GM06990 (cell line): ENCODE data around the gene TRAM1L1.

ENCODE experiments used
- DNase-seq: peaks from one replicate; pipeline ENCODE4 v3.0.0-alpha.2; 2011; ENCODE audit not compliant: insufficient read length; ENCODE audit errors: extremely low read depth
- H3K27me3 ChIP-seq: replicated peaks from 2 replicates; pipeline ENCODE4 v1.6.0; 2011; ENCODE audit warnings: low read length; ENCODE audit not compliant: control insufficient read depth, insufficient read depth
- H3K36me3 ChIP-seq: 2 replicates; pipeline ENCODE4 v1.5.1; 2011; ENCODE audit warnings: low read length; ENCODE audit not compliant: control insufficient read depth, insufficient read depth
- H3K4me3 ChIP-seq: replicated peaks from 2 replicates; pipeline ENCODE4 v1.5.1; 2011; ENCODE audit warnings: low read depth, mild to moderate bottlenecking, control low read depth, low read length
- TF ChIP-seq, protein P1 (sequence below): IDR thresholded peaks from 2 replicates; pipeline ENCODE4 v1.5.1; 2011; ENCODE audit warnings: low read length, control low read depth, mild to moderate bottlenecking, inconsistent platforms; ENCODE audit not compliant: insufficient read depth, poor library complexity, severe bottlenecking

The TRAM1L1 gene

DNA sequence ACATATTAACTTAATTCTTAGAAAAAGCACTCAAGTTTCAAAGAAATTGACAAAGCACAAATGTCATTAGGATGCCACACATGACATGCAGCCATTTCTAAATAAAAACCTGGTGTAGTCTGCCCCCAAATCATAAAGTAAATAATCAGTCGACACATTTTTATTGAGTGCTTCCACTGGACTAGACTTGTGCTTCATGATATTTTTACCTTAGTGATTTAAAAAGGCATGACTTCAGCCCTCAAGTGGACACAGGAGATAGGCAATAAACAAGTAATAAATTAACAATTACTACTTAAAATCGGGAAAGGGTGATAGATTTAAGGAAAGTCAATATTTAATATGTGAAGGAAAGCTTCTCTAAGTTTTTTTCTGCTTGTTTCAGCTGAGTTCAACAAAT, 7.6 kb downstream of the TRAM1L1 start:
- TF ChIP-seq, protein P1, sequence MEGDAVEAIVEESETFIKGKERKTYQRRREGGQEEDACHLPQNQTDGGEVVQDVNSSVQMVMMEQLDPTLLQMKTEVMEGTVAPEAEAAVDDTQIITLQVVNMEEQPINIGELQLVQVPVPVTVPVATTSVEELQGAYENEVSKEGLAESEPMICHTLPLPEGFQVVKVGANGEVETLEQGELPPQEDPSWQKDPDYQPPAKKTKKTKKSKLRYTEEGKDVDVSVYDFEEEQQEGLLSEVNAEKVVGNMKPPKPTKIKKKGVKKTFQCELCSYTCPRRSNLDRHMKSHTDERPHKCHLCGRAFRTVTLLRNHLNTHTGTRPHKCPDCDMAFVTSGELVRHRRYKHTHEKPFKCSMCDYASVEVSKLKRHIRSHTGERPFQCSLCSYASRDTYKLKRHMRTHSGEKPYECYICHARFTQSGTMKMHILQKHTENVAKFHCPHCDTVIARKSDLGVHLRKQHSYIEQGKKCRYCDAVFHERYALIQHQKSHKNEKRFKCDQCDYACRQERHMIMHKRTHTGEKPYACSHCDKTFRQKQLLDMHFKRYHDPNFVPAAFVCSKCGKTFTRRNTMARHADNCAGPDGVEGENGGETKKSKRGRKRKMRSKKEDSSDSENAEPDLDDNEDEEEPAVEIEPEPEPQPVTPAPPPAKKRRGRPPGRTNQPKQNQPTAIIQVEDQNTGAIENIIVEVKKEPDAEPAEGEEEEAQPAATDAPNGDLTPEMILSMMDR, result no peak
- Histone ChIP-seq H3K27me3 (no peaks in the 10 kb centered on the region), H3K4me3 (no peak overlapping the region), H3K36me3 (no peaks in the 10 kb centered on the region)
- DNase-seq, result no peak

DNA sequence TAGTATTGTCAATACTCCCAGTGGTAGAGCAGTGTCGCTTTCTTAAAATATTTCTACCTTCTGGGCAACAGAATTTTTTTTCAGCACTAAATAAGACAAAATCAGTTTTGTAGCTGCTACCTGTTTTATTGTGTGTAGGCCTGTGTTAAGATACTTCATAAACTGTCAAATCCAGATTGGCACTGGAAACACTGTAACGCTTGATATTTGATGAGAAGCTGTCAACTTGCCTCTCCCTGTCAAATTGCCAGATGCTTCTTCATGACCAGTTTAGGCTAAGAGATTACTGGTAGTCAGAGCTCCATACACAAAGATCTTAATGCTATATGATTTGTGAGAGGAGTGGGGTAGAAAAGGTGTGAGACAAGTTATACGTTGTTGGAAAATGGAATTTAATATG, 17.3 kb downstream of the TRAM1L1 start:
- no peak overlapping the region for H3K4me3 ChIP-seq
- TF ChIP-seq, protein P1, result no peak
- no peaks in the 10 kb centered on the region for H3K36me3 ChIP-seq
- no peaks in the 10 kb centered on the region for H3K27me3 ChIP-seq
- no peak for DNase-seq

DNA sequence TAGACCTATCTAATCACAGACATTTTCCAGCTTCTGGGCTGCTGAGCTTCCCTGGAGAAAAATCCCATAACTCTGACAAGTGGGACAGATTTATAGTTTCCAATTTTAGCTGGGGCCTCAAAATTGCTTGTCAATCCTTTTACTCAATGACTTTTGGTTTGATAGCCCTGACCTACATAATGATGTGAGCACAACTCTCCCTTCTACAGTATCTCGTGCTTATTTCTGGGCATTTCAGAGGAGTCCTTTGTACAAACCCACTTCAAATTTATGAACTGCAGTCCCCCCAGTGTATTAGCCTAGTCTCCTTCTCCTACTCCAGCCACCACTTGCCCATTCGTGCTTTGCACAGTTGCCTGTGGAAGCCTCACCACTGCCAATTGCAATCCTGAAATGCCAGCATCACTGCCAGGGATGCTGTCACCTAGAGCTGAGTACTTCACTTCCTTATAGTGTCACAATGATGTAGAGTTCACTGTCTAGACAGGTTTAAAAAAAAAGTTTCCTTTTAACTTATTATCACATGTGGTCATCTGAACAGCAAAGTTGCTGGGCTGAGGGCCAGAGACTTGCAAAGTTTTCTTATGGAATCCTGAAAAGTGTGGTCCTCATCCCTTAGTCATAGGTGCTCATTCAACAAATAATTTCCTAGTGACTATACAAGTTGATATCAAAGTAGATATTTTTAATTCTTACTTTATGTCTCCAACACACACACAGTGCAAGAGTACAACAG, 21.2 kb downstream of the TRAM1L1 start:
- Histone ChIP-seq H3K27me3 (no peaks in the 10 kb centered on the region), H3K36me3 (no peaks in the 10 kb centered on the region), H3K4me3 (no peak overlapping the region)
- TF ChIP-seq, protein P1, result no peak
- no peak for DNase-seq

DNA sequence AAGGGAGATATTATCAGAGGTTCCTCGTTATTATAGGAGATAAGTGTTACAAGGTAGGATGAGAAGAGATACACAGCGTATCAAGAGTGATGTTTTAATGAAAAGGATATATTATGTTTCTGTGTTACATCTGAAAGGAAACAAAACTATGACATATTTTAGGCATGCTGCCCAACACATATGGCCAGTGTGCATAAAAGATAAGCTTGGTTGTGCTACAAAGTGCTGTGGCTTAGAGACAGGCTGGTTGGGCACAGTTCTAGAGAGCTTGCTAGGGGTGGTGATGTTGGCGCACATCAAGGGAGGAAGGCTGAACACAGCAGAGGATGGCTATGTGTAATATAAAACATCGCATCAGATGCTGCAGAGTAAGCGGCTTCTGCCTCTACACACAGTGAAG, 42.4 kb downstream of the TRAM1L1 start:
- TF ChIP-seq, protein P1, result no peak
- Histone ChIP-seq H3K27me3 (no peaks in the 10 kb centered on the region), H3K36me3 (no peaks in the 10 kb centered on the region), H3K4me3 (no peak overlapping the region)
- DNase-seq, result no peak
